HL-60 (cell line): Measurements from ENCODE around the gene SLC20A1.
A peak's percentile ranks its signal among the peaks of the same experiment; 100 is the strongest.

ENCODE experiments used
- CTCF ChIP-seq: IDR thresholded peaks from one replicate; pipeline ENCODE4 v1.5.1; 2011; ENCODE audit warnings: low read length, control low read depth, inconsistent platforms; ENCODE audit not compliant: insufficient read depth
- POLR2AphosphoS5 ChIP-seq: IDR thresholded peaks from 2 replicates; pipeline ENCODE4 v1.6.1; 2012; ENCODE audit warnings: low read depth

DNA sequence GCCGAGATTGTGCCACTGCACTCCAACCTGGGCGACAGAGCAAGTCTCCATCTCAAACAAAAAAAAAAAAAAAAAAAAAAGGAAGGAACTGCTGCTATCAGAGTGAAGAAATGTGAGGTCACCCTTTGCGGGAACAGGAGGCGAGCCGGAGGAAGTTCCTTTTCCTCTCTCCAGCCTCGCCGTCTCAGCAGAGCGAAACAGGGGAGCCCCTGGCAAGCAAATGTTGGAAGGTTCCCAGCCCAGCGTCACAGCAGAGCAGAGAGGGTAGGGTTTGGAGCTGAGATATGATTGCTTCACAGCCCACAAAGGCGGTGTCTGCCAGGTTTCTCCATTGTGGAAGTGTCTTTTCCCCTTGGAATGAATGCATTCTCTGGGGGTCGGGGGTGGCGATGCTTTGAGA lies 28.5 kb downstream of the SLC20A1 start:
- TF ChIP-seq CTCF, result no peak
- peak; percentile 60; the same call in 1 of the 2 replicates for TF ChIP-seq POLR2AphosphoS5
